Aortic smooth muscle cell (primary cell): ENCODE measurements around the gene GPR139. TPM values are rescaled to one million over a fixed set of nuclear protein-coding genes. Genes with fewer than 3 reads are reported as not detected.

Source experiments
- total RNA-seq: library from RNA; depleted of rRNA; stranded (reverse); fragments of >200 nt; gene quantifications from 2 replicates; pipeline ENCODE4 v1.2.3, GENCODE V29; 2014

GPR139 gene
- total RNA-seq: not detected in 2 replicates

GRCh38 chr16:20073203-20074098 is at the start of gene GPR139:
TSS of gene GPR139 (minus strand) at chr16:20073890. CDS start at chr16:20073616, 274 bp downstream.

Other genes starting within 250 kb of the GPR139 start
- gene GPRC5B, start 189.0 kb downstream of the GPR139 start, total RNA-seq: 1.6 and 1.8 TPM in 2 replicates